Progenitor cell of endocrine pancreas (in vitro differentiated cells): ENCODE data around the gene STARD10. TPM values are rescaled to one million over a fixed set of nuclear protein-coding genes. Genes with fewer than 3 reads are reported as not detected.
"Not testable (repeated sequence)": the region's sequence is repeated elsewhere in the genome, so short reads cannot be mapped to it uniquely, and the experiment has no call there.

Experiments
- DNase-seq: peaks from one replicate; pipeline ENCODE4 v3.0.0; 2021; ENCODE audit warnings: low spot score; ENCODE audit not compliant: unreplicated experiment
- H3K27ac Mint-ChIP-seq: 2 replicates; pipeline ENCODE4 v1.8.0; 2021; ENCODE audit warnings: mild to moderate bottlenecking, moderate library complexity, mixed read lengths
- H3K27me3 Mint-ChIP-seq: 2 replicates; pipeline ENCODE4 v1.8.0; 2021; ENCODE audit warnings: mixed read lengths
- H3K36me3 Mint-ChIP-seq: 2 replicates; pipeline ENCODE4 v1.8.0; 2022; ENCODE audit warnings: mixed read lengths; ENCODE audit not compliant: insufficient read depth
- H3K4me1 Mint-ChIP-seq: 2 replicates; pipeline ENCODE4 v1.8.0; 2021; ENCODE audit warnings: low read depth, mixed read lengths
- H3K4me3 Mint-ChIP-seq: 2 replicates; pipeline ENCODE4 v1.8.0; 2021; ENCODE audit warnings: low read depth, mild to moderate bottlenecking, moderate library complexity, mixed read lengths
- H3K9me3 Mint-ChIP-seq: 2 replicates; pipeline ENCODE4 v1.8.0; 2021; ENCODE audit warnings: low read depth, mixed read lengths
- total RNA-seq: library from RNA; stranded (reverse); gene quantifications from 2 replicates; pipeline ENCODE4 v1.2.1, GENCODE V29; 2021
- TF ChIP-seq, protein P1 (sequence below): fragments of 200-600 bp; sonication (generic); IDR thresholded peaks from one replicate; pipeline ENCODE4 v1.5.0; 2021; ENCODE audit warnings: antibody characterized with exemption, mild to moderate bottlenecking; ENCODE audit not compliant: unreplicated experiment

Gene STARD10
- total RNA-seq, 1 donor from 2014 or later = 212 TPM

- TF ChIP-seq, protein P1, sequence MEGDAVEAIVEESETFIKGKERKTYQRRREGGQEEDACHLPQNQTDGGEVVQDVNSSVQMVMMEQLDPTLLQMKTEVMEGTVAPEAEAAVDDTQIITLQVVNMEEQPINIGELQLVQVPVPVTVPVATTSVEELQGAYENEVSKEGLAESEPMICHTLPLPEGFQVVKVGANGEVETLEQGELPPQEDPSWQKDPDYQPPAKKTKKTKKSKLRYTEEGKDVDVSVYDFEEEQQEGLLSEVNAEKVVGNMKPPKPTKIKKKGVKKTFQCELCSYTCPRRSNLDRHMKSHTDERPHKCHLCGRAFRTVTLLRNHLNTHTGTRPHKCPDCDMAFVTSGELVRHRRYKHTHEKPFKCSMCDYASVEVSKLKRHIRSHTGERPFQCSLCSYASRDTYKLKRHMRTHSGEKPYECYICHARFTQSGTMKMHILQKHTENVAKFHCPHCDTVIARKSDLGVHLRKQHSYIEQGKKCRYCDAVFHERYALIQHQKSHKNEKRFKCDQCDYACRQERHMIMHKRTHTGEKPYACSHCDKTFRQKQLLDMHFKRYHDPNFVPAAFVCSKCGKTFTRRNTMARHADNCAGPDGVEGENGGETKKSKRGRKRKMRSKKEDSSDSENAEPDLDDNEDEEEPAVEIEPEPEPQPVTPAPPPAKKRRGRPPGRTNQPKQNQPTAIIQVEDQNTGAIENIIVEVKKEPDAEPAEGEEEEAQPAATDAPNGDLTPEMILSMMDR = no peak
- Mint-ChIP-seq H3K36me3 (peaks cover 11% of the 10 kb centered on the region), H3K27ac (peak overlapping the region; percentile 98), H3K27me3 (peaks cover 6% of the 10 kb centered on the region), H3K4me1 (peaks cover 19% of the 10 kb centered on the region), H3K9me3 (no peaks in the 10 kb centered on the region), H3K4me3 (peak overlapping the region; percentile 94)
- DNase-seq = no peak
These were observed 21.3 kb upstream of the STARD10 start for GRCh38 chr11:72815110-72815618.

DNA sequence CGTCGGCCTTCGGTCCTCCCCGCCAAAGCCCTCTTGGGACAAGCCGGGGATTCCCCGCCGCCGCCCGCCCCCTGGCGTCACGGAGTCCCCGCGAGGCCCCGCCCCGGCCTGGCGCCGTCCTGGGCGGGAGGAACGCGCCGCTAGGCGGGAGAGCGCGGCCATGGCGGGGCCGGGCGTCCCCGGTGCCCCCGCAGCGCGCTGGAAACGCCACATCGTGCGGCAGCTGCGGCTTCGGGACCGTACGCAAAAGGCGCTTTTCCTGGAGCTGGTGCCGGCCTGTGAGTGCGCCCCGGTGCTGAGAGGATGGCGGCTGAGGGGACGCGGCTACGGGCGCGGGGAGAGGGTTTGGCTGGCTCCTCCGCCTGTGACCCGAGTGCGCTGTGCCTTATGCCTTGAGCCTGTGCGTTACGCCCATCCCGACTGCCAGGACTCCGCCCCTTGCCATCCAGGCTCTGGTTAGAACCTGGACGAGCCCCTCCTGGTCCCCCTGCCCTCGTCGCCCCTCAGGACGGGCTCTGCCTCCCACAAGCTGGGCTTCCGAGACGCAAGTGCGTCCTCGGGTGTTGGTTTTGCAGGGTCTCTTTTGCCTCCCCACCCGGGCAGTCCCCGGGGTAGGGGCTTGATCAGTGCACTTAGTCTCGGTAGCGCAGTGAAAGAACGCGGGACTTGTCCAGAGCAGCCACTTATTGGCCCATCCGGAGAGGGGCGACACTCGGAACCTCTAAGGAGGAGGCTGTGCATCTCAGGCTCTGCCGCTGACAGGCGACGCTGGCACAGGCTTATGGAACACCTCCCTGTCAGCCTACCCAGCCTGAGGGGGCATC lies 20.7 kb upstream of the STARD10 start, which contains the start of gene ATG16L2:
Gene ATG16L2, plus strand, starts transcription at position 126 of the 824 bp plus-strand sequence. Its CDS starts 35 bp downstream, at position 161.
- H3K27me3 Mint-ChIP-seq = peaks cover 5% of the 10 kb centered on the region
- peak; percentile 83 for DNase-seq
- H3K4me1 Mint-ChIP-seq = peaks cover 19% of the 10 kb centered on the region
- H3K36me3 Mint-ChIP-seq = peaks cover 10% of the 10 kb centered on the region
- TF ChIP-seq, protein P1 = peak; percentile 29
- no peaks in the 10 kb centered on the region for H3K9me3 Mint-ChIP-seq
- peak within 1 kb of the TSS; percentile 98 for H3K27ac Mint-ChIP-seq
- H3K4me3 Mint-ChIP-seq = peak within 1 kb of the TSS; percentile 94

DNA sequence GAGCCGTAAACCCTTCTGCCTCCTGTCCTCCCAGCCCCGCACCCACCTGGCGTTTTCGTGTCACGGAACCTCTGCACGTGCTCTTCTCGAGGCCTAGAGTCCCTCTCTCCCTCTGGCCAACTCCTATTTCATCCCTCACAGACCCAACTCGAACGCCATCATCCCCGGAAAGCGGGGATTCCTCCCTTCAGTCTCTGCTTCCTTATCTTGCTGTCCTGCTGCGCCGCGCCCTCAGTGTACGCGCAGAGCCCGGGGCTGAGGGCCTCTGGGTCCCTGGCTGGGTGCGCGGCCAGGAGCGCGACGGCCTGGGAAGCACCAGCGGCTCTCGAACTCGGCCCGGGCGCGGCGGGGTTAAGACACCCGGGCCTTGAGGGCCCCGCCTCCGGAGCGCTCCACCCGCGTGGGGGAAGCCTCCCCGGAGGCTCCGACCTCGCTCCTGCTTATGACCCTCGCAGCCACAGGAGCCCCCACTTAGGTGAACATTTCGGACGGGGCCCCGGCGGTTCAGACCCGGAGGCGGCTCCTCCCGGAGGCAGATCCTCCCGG lies 20.0 kb upstream of the STARD10 start:
- peak overlapping the region; percentile 97 for H3K27ac Mint-ChIP-seq
- H3K27me3 Mint-ChIP-seq = no peaks in the 10 kb centered on the region
- peaks cover 19% of the 10 kb centered on the region for H3K4me1 Mint-ChIP-seq
- H3K36me3 Mint-ChIP-seq = peaks cover 7% of the 10 kb centered on the region
- no peaks in the 10 kb centered on the region for H3K9me3 Mint-ChIP-seq
- no peak for DNase-seq
- H3K4me3 Mint-ChIP-seq = peak overlapping the region; percentile 86
- TF ChIP-seq, protein P1 = no peak

DNA sequence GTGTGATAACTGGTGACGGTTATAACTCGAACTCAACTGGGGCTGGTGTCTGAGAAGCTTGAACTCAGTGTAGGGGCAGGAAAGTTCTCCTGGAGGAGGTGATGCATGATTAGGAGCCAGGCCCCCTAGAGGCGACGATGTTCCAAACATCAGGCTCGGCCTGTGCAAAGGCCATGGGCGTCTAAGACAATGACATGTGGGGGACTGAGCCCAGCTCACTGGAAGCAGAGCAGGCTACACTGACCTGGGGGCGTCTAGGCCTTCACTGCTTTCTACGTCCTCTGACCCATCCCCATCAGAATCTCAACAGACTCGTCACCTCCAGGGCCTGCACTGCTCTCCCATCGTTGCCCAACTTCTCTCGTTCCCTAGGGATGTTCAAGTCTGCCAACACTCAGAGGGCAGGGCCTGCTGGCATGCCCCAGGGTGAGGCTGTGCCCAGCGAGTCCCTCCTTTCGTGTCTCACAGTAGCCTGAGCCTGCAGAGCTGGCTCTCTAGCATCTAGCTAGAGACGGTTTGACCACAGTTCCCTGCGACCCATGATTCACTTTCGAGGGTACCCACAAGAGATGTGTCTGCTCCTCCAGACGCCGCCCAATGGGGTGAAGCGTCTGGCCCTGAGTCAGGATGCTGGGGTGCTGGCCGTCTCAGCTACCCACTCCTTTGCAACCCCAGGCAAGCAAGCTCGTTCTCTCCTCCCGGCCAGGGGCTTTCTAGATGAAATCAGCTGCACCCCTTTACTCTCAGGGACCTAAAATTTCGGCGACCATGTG lies 19.3 kb upstream of the STARD10 start:
- Mint-ChIP-seq H3K27me3 (no peaks in the 10 kb centered on the region), H3K9me3 (no peaks in the 10 kb centered on the region), H3K36me3 (peaks cover 8% of the 10 kb centered on the region), H3K27ac (peak overlapping the region; percentile 97), H3K4me3 (peak overlapping the region; percentile 86), H3K4me1 (peaks cover 19% of the 10 kb centered on the region)
- TF ChIP-seq, protein P1 = peak; percentile 65
- no peak for DNase-seq

DNA sequence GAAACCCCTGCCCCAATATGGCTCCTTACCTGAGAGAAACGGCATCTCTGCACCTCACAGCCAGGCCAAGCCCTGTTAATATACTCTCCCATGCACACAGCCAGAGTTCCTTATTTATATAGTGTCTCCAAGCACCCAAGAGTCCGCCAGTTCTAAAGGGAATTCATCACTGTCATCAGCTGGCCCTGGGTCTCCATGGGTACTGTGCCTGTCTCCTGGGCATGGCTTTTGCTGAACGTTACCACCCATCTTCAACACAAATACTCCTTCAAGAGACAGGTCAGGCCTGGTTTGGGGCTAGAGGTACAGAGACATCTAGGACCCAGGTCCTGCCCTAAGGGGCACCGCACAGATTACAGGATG lies 18.7 kb upstream of the STARD10 start:
- Mint-ChIP-seq H3K36me3 (peaks cover 7% of the 10 kb centered on the region), H3K4me1 (peaks cover 19% of the 10 kb centered on the region), H3K4me3 (peak overlapping the region; percentile 86), H3K9me3 (no peaks in the 10 kb centered on the region), H3K27ac (peak overlapping the region; percentile 97), H3K27me3 (no peaks in the 10 kb centered on the region)
- no peak for DNase-seq
- TF ChIP-seq, protein P1 = no peak

DNA sequence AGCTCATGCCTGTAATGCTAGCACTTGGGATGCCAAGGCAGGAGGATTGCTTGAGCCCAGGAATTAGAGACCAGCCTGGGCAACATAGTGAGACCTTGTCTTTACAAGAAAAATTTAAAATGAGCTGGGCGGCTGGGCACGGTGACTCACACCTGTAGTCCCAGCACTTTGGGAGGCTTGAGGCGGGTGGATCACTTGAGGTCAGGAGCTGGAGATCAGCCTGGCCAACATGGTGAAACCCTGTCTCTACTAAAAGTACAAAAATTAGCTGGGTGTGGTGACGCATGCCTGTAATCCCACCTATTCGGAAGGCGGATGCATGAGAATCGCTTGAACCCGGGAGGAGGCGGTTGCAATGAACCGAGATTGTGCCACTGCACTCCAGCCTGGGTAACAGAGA lies 17.8 kb upstream of the STARD10 start:
- H3K4me3 Mint-ChIP-seq, H3K9me3 Mint-ChIP-seq: not testable (repeated sequence)

More for the DNA sequence above, 17.8 kb upstream of the STARD10 start:
- not testable (repeated sequence) for H3K27ac Mint-ChIP-seq, DNase-seq, H3K27me3 Mint-ChIP-seq, H3K36me3 Mint-ChIP-seq
- H3K4me1 Mint-ChIP-seq = peaks cover 19% of the 10 kb centered on the region
